ENCODE data around the gene CDK16. TPM values are rescaled to one million over a fixed set of nuclear protein-coding genes. Genes with fewer than 3 reads are reported as not detected.

Gene CDK16
- total RNA-seq, 1 donor from 2014 or later, result 59.2 TPM

DNA sequence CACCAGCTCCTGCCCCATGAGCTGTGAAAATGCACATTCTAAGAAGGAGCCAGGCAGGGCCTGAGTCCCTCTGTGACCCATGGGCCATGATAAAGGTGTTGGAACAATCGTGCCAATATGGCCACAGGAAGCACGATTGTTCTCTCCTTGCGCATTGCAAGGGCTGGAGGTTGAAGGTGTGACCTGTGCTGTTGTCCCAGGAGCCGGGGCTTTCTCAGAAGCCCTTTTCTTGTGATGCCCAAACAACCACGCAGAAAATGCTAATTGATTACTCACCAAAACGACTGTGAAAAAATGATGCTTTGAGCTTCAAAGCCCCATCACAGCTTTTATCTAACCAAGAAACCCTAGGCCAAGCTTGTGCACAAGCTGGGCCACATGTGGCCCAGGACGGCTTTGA is 48.2 kb downstream of the CDK16 start:
- Histone ChIP-seq H3K36me3 (no peaks in the 10 kb centered on the region), H3K27me3 (ENCODE audit: low read depth) (no peaks in the 10 kb centered on the region), H3K27ac (no peak overlapping the region), H3K4me1 (no peaks in the 10 kb centered on the region), H3K4me3 (no peak overlapping the region), H3K9me3 (no peaks in the 10 kb centered on the region)
- DNase-seq (no peak), ATAC-seq (no peak)
- TF ChIP-seq, protein P1, sequence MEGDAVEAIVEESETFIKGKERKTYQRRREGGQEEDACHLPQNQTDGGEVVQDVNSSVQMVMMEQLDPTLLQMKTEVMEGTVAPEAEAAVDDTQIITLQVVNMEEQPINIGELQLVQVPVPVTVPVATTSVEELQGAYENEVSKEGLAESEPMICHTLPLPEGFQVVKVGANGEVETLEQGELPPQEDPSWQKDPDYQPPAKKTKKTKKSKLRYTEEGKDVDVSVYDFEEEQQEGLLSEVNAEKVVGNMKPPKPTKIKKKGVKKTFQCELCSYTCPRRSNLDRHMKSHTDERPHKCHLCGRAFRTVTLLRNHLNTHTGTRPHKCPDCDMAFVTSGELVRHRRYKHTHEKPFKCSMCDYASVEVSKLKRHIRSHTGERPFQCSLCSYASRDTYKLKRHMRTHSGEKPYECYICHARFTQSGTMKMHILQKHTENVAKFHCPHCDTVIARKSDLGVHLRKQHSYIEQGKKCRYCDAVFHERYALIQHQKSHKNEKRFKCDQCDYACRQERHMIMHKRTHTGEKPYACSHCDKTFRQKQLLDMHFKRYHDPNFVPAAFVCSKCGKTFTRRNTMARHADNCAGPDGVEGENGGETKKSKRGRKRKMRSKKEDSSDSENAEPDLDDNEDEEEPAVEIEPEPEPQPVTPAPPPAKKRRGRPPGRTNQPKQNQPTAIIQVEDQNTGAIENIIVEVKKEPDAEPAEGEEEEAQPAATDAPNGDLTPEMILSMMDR (IDR thresholded peaks at IDR 0.05), result no peak
- intact Hi-C loops (cut with DNase I), result no loop called here

DNA sequence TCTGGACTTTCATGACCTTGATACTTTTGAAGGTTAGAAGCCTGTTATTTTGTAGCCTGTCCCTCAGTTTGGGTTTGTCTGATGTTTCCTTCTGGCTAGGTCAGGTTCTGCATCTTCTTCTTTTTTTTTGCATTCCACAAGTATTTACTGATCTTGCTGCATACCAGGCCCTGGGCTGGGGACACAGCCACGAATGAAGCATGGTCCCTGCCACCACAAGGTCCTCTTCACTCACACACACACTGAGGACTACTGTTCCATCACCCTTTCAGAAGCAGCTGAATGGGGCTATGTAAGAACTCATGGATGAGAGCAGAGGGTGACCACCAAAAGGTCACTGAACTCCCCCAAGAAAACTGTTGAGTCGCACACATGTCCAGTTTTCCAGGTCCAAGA is 53.5 kb downstream of the CDK16 start:
- TF ChIP-seq, protein P1 (IDR thresholded peaks at IDR 0.05), result no peak
- H3K4me1 ChIP-seq, result no peaks in the 10 kb centered on the region
- no peaks in the 10 kb centered on the region for H3K9me3 ChIP-seq
- H3K27me3 ChIP-seq (ENCODE audit: low read depth), result no peaks in the 10 kb centered on the region
- DNase-seq (no peak), ATAC-seq (no peak)
- no peak overlapping the region for H3K4me3 ChIP-seq
- no peak overlapping the region for H3K27ac ChIP-seq
- intact Hi-C loops (cut with DNase I), result no loop called here
- H3K36me3 ChIP-seq, result no peaks in the 10 kb centered on the region

DNA sequence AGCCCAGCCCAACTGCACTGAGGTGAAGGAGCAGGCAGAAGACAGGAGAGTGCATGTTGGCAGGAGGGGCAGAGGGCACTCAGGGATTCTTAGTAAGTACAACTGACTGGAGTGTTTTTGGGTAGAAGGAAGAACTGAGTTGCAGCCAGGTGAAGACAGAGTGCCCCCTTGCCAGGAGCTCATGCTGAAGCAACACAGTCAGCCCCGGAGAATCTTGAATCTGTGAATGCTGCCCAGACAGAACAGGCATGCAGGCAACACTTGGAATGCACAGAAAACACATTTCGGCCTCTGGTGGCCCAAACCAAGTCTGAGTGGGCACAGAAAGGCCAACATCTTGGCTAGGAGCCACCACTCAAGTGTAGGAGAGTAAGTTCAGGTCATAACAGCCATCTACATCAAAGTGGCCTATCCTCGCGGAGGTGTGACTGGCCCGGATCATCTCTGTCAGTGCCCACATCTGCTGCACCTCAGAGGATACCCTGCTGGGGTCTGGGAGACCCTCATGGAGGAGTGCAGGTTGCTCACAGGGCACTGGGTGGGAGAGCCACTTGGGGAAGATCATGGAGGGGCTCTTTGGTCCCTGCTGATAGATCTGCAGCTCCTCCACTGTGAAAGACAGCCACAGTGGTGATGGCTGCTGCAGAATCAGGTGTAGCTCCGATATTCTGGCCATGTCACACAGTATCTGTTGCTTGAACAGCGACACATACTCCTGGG is 54.7 kb downstream of the CDK16 start:
- Histone ChIP-seq H3K27me3 (ENCODE audit: low read depth) (no peaks in the 10 kb centered on the region), H3K27ac (no peak overlapping the region)
- DNase-seq, result no peak

DNA sequence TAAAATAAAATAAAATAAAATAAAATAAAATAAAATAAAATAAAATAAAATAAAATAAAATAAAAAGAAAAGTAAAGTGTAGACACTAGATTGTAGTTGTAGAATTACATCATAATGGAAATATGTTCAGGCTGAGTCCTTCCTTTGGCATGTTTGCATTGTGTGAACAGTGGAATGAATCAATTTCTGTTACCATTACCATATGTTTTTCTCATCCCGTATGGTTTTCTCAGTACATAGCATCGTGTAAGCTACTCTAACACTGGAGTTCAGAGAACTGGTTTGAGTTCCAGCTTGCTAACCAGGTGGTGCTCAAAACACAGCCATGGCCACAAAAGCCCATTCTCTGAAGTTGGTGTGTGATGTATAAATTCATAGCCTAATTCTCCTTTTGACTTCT is 60.2 kb downstream of the CDK16 start:
- Histone ChIP-seq H3K27me3 (ENCODE audit: low read depth) (no peaks in the 10 kb centered on the region), H3K36me3 (no peaks in the 10 kb centered on the region), H3K4me3 (no peak overlapping the region), H3K27ac (no peak overlapping the region), H3K4me1 (no peaks in the 10 kb centered on the region), H3K9me3 (no peaks in the 10 kb centered on the region)
- intact Hi-C loops (cut with DNase I), result no loop called here
- TF ChIP-seq, protein P1 (IDR thresholded peaks at IDR 0.05), result no peak
- no peak for ATAC-seq
- DNase-seq, result no peak

More for the DNA sequence above, 54.7 kb downstream of the CDK16 start:
- Histone ChIP-seq H3K9me3 (no peaks in the 10 kb centered on the region), H3K36me3 (no peaks in the 10 kb centered on the region), H3K4me1 (no peaks in the 10 kb centered on the region), H3K4me3 (no peak overlapping the region)
- ATAC-seq, result no peak
- intact Hi-C loops (cut with DNase I), result no loop called here
- TF ChIP-seq, protein P1 (IDR thresholded peaks at IDR 0.05), result no peak

Other genes with a start within 250 kb of the CDK16 start
- 11.9 TPM for gene RGN, start 140.2 kb upstream of the CDK16 start, total RNA-seq
- gene NDUFB11, start 74.0 kb upstream of the CDK16 start, total RNA-seq, result 57.1 TPM
- 32.1 TPM for gene RBM10, start 73.5 kb upstream of the CDK16 start, total RNA-seq
- gene UBA1, start 24.9 kb upstream of the CDK16 start, total RNA-seq, result 152 TPM
- gene USP11, start 14.3 kb downstream of the CDK16 start, total RNA-seq, result 52.9 TPM
- 0.21 TPM for gene ZNF157, start 151.9 kb downstream of the CDK16 start, total RNA-seq